HepG2 (cell line): ENCODE data around the gene PODXL2. TPM values are rescaled to one million over a fixed set of nuclear protein-coding genes. Genes with fewer than 3 reads are reported as not detected.

Experiments used
- AGO1 ChIP-seq: fragments of 200-400 bp; formaldehyde crosslinking; IDR thresholded peaks from 2 replicates; pipeline ENCODE4 v1.6.1; 2017; ENCODE audit warnings: mild to moderate bottlenecking, low read depth, low read length, moderate library complexity; ENCODE audit not compliant: poor library complexity, severe bottlenecking
- DNMT1 ChIP-seq: sonication (generic); formaldehyde crosslinking; IDR thresholded peaks from 2 replicates; pipeline ENCODE4 v1.5.1; 2020; ENCODE audit warnings: mild to moderate bottlenecking, missing genetic modification reagents
- HCFC1 ChIP-seq: fragments of 150-350 bp; IDR thresholded peaks from 2 replicates; pipeline ENCODE4 v1.6.1; 2014; ENCODE audit warnings: low read depth, low read length
- HMG20B ChIP-seq: conservative IDR thresholded peaks from 2 replicates; pipeline ENCODE4 v1.6.1; 2016; ENCODE audit warnings: missing genetic modification reagents, missing compliant biosample characterization
- MTF1 ChIP-seq: sonication (generic); formaldehyde crosslinking; IDR thresholded peaks from 2 replicates; pipeline ENCODE4 v1.5.0; 2020; ENCODE audit warnings: missing genetic modification reagents
- SOX13 ChIP-seq, 3 experiments: fragments of 450-650 bp in 1 of 3; sonication (generic) in 1 of 3; formaldehyde crosslinking in 1 of 3; IDR thresholded peaks in 2 of 3; conservative IDR thresholded peaks in 1 of 3; 2 replicates each; pipeline versions ENCODE4 v1.5.0 to v1.6.1; 2016 to 2020; ENCODE audit warnings: antibody characterized with exemption in 1 of 3, mild to moderate bottlenecking in 1 of 3, missing compliant biosample characterization in 1 of 3, missing genetic modification reagents in 1 of 3, moderate library complexity in 1 of 3
- TOPORS ChIP-seq: sonication (generic); formaldehyde crosslinking; IDR thresholded peaks from 2 replicates; pipeline ENCODE4 v1.8.0; 2023; ENCODE audit warnings: mild to moderate bottlenecking, missing genetic modification reagents
- ZBTB42 ChIP-seq: sonication (generic); formaldehyde crosslinking; IDR thresholded peaks from 2 replicates; pipeline ENCODE4 v1.5.0; 2020; ENCODE audit warnings: mild to moderate bottlenecking, missing genetic modification reagents
- ZFP36 ChIP-seq: fragments of 150-350 bp; IDR thresholded peaks from 2 replicates; pipeline ENCODE4 v1.6.1; 2018; ENCODE audit warnings: borderline replicate concordance, low read length, low read depth; ENCODE audit not compliant: partially characterized antibody
- ZNF510 ChIP-seq: sonication (generic); formaldehyde crosslinking; IDR thresholded peaks from 2 replicates; pipeline ENCODE4 v1.4.0; 2020; ENCODE audit warnings: low read depth, mild to moderate bottlenecking, missing genetic modification reagents
- ZNF598 ChIP-seq: sonication (generic); formaldehyde crosslinking; IDR thresholded peaks from 2 replicates; pipeline ENCODE4 v1.5.1; 2020; ENCODE audit warnings: mild to moderate bottlenecking, missing genetic modification reagents, borderline replicate concordance
- polyA plus RNA-seq, 8 experiments: library from polyadenylated mRNA; depleted of rRNA in 3 of 8; stranded (reverse) in 7 of 8; unstranded in 1 of 8; fragments of >200 nt; fragmentation: Illumina TruSeq in 4 of 8; extraction: Trizol in 4 of 8; gene quantifications; 2 replicates each; pipeline versions ENCODE4 v1.2.1 to v1.2.3, GENCODE V29; 2011 to 2016; ENCODE audit warnings: low read depth in 4 of 8, missing spikeins in 1 of 8, mixed read lengths in 1 of 8; ENCODE audit not compliant: insufficient read depth in 1 of 8
- total RNA-seq, 5 experiments: library from RNA; depleted of rRNA; stranded (reverse); fragments of >200 nt; fragmentation: Illumina TruSeq; extraction: Trizol; gene quantifications; 2 replicates each; pipeline ENCODE4 v1.2.3, GENCODE V29; 2016; ENCODE audit warnings: low read depth in 1 of 5
- TF ChIP-seq, protein P1 (sequence below): sonication (generic); formaldehyde crosslinking; IDR thresholded peaks from 2 replicates; pipeline ENCODE4 v1.4.0; 2020; ENCODE audit warnings: missing genetic modification reagents, mild to moderate bottlenecking, borderline replicate concordance
- TF ChIP-seq, protein P2 (sequence below): IDR thresholded peaks from 2 replicates; pipeline ENCODE4 v1.6.1; 2016
- TF ChIP-seq, protein P3 (sequence below): fragments of 450-650 bp; IDR thresholded peaks from 2 replicates; pipeline ENCODE4 v1.6.1; 2017; ENCODE audit warnings: mild to moderate bottlenecking
- TF ChIP-seq, protein P4 (sequence below): sonication (generic); formaldehyde crosslinking; conservative IDR thresholded peaks from 2 replicates; pipeline ENCODE4 v1.4.0; 2020; ENCODE audit warnings: mild to moderate bottlenecking, missing genetic modification reagents, moderate library complexity
- TF ChIP-seq, protein P5 (sequence below): sonication (generic); formaldehyde crosslinking; IDR thresholded peaks from 2 replicates; pipeline ENCODE4 v1.4.0; 2020; ENCODE audit warnings: missing genetic modification reagents, borderline replicate concordance

The PODXL2 gene
- total and polyA plus RNA-seq, 2 of the 13 experiments (the other 11 are each of a cell fraction or from before 2014, with no cell fraction given): 20.4 to 25.1 TPM

DNA sequence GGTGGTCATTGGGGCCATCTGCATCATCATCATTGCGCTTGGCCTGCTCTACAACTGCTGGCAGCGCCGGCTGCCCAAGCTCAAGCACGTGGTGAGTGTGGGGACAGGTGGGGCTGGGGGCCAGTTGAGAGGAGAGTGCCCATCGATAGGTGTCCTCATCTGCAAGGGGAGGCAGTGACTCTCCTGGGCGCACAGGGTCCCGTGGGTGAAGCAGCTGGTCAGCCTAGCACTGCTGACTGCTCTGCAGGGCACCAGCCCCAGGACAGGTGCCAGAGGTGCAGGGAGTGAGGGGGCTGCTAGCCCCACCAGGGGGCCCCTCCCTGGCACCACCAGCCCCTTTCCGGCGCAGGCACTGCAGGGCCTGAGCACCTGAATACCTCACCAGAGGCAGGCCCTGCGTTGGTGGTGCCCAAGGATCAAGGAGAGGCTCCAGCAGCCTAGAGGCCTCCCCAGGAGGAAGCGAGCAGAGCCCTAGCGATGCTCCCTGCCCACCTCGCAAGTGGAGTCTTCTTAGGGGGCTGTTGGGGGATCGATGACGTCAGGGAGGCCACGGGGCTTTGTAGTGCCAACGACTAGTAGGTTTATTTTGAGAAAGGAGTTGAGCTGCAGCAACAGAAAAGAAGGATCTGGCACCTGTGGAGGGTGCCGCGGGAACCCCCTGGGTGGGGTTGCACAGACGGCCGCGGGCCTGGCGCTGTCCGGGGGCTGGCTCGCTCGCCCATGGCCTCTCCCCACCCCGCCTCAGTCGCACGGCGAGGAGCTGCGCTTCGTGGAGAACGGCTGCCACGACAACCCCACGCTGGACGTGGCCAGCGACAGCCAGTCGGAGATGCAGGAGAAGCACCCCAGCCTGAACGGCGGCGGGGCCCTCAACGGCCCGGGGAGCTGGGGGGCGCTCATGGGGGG lies 42.8 kb downstream of the PODXL2 start (continued):
- TF ChIP-seq ZFP36 (no peak), HCFC1 (no peak), ZBTB42 (CRISPR knock-in tag) (0 out of 2 replicates have a peak, but pooled peaks have one; percentile 31), ZNF598 (CRISPR knock-in tag) (no peak), MTF1 (CRISPR knock-in tag) (no peak), ZNF510 (CRISPR knock-in tag) (no peak), SOX13 (IDR thresholded peaks at IDR 0.05) (no peak), SOX13 (CRISPR knock-in tag; conservative IDR thresholded peaks at IDR 0.05 in 1 of 2, IDR thresholded peaks at IDR 0.05 in 1 of 2) (no peak), TOPORS (CRISPR knock-in tag) (no peak), AGO1 (peak; percentile 16), HMG20B (CRISPR knock-in tag) (no peak), DNMT1 (CRISPR knock-in tag) (no peak)
- TF ChIP-seq, protein P1, sequence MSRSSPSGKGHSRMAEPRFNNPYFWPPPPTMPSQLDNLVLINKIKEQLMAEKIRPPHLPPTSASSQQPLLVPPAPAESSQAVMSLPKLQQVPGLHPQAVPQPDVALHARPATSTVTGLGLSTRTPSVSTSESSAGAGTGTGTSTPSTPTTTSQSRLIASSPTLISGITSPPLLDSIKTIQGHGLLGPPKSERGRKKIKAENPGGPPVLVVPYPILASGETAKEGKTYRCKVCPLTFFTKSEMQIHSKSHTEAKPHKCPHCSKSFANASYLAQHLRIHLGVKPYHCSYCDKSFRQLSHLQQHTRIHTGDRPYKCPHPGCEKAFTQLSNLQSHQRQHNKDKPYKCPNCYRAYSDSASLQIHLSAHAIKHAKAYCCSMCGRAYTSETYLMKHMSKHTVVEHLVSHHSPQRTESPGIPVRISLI (CRISPR knock-in tag): no peak
- TF ChIP-seq, protein P2, sequence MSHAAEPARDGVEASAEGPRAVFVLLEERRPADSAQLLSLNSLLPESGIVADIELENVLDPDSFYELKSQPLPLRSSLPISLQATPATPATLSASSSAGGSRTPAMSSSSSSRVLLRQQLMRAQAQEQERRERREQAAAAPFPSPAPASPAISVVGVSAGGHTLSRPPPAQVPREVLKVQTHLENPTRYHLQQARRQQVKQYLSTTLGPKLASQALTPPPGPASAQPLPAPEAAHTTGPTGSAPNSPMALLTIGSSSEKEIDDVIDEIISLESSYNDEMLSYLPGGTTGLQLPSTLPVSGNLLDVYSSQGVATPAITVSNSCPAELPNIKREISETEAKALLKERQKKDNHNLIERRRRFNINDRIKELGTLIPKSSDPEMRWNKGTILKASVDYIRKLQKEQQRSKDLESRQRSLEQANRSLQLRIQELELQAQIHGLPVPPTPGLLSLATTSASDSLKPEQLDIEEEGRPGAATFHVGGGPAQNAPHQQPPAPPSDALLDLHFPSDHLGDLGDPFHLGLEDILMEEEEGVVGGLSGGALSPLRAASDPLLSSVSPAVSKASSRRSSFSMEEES: no peak
- TF ChIP-seq, protein P3, sequence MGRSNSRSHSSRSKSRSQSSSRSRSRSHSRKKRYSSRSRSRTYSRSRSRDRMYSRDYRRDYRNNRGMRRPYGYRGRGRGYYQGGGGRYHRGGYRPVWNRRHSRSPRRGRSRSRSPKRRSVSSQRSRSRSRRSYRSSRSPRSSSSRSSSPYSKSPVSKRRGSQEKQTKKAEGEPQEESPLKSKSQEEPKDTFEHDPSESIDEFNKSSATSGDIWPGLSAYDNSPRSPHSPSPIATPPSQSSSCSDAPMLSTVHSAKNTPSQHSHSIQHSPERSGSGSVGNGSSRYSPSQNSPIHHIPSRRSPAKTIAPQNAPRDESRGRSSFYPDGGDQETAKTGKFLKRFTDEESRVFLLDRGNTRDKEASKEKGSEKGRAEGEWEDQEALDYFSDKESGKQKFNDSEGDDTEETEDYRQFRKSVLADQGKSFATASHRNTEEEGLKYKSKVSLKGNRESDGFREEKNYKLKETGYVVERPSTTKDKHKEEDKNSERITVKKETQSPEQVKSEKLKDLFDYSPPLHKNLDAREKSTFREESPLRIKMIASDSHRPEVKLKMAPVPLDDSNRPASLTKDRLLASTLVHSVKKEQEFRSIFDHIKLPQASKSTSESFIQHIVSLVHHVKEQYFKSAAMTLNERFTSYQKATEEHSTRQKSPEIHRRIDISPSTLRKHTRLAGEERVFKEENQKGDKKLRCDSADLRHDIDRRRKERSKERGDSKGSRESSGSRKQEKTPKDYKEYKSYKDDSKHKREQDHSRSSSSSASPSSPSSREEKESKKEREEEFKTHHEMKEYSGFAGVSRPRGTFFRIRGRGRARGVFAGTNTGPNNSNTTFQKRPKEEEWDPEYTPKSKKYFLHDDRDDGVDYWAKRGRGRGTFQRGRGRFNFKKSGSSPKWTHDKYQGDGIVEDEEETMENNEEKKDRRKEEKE: no peak
- TF ChIP-seq, protein P4, sequence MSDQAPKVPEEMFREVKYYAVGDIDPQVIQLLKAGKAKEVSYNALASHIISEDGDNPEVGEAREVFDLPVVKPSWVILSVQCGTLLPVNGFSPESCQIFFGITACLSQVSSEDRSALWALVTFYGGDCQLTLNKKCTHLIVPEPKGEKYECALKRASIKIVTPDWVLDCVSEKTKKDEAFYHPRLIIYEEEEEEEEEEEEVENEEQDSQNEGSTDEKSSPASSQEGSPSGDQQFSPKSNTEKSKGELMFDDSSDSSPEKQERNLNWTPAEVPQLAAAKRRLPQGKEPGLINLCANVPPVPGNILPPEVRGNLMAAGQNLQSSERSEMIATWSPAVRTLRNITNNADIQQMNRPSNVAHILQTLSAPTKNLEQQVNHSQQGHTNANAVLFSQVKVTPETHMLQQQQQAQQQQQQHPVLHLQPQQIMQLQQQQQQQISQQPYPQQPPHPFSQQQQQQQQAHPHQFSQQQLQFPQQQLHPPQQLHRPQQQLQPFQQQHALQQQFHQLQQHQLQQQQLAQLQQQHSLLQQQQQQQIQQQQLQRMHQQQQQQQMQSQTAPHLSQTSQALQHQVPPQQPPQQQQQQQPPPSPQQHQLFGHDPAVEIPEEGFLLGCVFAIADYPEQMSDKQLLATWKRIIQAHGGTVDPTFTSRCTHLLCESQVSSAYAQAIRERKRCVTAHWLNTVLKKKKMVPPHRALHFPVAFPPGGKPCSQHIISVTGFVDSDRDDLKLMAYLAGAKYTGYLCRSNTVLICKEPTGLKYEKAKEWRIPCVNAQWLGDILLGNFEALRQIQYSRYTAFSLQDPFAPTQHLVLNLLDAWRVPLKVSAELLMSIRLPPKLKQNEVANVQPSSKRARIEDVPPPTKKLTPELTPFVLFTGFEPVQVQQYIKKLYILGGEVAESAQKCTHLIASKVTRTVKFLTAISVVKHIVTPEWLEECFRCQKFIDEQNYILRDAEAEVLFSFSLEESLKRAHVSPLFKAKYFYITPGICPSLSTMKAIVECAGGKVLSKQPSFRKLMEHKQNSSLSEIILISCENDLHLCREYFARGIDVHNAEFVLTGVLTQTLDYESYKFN (CRISPR knock-in tag): no peak
- TF ChIP-seq, protein P5, sequence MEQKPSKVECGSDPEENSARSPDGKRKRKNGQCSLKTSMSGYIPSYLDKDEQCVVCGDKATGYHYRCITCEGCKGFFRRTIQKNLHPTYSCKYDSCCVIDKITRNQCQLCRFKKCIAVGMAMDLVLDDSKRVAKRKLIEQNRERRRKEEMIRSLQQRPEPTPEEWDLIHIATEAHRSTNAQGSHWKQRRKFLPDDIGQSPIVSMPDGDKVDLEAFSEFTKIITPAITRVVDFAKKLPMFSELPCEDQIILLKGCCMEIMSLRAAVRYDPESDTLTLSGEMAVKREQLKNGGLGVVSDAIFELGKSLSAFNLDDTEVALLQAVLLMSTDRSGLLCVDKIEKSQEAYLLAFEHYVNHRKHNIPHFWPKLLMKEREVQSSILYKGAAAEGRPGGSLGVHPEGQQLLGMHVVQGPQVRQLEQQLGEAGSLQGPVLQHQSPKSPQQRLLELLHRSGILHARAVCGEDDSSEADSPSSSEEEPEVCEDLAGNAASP: no peak
